DMS79 treated with DMSO at 0.1 percent for 48 hours (cell line): ENCODE results near the gene SGK1.

Experiments used
- DNase-seq: peaks from one replicate; lab custom pipeline; 2025; lab: John Stamatoyannopoulos, UW

Gene SGK1

DNA sequence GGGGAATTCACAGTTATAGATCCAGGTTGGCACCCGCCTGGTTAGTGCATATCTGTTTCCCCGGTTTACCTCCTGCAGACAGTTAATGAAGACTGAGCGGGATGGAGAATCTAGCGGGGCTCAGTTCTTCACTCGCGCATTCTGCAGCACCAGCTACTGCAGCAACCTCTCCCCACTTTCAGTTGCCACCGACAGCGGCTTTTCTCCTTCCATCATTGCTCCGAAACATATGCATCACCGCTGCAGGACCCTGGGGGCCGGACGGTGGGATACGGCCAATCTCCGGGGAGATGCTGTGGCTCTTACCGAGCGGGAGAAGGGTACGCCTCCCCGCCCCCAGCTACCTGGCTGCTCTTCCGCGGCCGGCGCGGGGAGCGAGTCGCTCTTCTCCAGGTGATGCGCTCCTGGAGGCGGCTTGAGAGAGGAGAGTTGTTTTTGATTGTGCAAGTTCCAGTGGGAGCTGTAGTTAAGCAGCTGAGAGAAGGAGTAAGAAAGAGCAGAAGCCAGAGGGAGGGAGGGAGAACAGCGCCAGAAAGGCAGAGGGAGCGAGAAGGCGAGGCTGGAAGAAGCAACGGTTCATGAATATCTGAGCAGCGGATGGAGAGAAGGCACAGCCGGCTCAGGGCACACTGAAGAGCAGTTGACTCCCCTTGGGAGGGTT, at the start of gene SGK1:
Gene SGK1 (minus strand): TSS at position 642 of the 661 bp plus-strand sequence. CDS start 652 bp downstream, outside the sequence.
- DNase-seq: peak; percentile 77

DNA sequence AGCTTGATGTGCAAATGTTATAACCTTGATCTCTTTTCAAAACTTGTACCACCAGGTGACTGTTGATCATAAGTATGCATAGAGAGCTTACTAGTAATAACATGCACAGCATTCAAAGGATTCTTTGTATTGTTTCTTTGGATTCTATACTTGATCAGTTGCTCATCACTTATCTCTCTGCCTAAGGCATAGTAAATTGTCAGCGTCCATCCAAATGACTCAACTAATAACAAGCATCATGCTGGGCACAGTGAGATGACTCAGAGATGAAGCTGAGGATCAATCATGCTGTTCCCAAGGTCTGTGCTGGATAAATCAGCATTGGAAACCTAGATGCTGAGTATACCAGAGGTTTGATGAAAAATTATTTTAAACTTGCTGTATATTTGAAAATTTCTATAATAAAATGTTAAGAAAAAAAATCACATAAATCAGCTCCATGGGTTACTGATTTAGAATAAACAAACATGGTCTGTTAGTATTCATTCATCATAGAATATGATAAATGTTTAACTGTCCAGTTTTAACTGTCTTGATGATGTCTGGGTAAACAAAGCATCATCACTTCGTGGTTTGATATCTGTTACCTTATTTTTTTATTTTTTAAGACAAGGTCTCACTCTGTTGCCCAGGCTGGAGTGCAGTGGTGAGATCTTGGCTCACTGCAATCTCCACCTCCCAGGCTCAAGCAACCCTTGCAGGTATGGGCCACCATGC, 45.6 kb upstream of the SGK1 start:
- DNase-seq: no peak

- no peak for DNase-seq
Observed at GRCh38 chr6:134361011-134361410, 43.1 kb upstream of the SGK1 start.

DNA sequence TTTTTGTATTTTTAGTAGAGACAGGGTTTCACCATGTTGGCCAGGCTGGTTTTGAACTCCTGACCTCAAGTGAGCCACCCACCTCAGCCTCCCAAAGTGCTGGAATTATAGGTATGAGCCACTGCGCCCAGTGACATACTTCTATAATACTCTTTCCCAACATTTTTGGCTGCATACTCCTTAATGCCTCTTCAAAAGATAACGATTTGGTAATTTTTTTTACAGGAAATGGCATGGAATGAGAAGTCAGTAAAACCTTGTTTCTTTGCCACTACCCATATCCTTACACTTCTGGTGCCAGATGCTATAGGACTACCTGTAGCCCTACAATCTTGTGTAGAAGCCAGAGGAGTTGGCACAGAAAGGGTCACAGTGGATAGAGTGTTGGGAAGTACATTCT, 41.4 kb upstream of the SGK1 start:
- no peak for DNase-seq

DNA sequence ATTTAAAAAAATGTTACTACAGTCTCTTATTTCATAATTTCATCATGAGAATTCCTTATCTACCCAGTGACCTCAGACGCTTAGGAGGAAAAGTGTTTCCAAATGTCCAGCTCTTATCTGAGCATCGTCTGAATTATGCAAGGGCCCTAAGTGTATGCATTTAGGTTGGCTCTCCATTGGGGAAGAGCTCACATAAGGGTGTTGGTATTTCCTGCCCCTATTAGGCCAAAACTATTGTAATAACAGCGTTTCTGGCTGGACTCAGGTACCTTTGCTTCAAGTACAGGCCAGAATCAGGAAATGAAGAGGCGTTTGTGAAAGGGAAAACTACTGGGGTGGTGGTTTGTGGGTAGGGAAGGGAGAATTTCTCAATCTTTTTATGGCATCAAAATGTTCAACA, 40.4 kb upstream of the SGK1 start:
- no peak for DNase-seq

- DNase-seq: no peak
Observed at GRCh38 chr6:134357022-134357487, 39.1 kb upstream of the SGK1 start.

- no peak for DNase-seq
Observed at GRCh38 chr6:134356405-134356804, 38.5 kb upstream of the SGK1 start.

DNA sequence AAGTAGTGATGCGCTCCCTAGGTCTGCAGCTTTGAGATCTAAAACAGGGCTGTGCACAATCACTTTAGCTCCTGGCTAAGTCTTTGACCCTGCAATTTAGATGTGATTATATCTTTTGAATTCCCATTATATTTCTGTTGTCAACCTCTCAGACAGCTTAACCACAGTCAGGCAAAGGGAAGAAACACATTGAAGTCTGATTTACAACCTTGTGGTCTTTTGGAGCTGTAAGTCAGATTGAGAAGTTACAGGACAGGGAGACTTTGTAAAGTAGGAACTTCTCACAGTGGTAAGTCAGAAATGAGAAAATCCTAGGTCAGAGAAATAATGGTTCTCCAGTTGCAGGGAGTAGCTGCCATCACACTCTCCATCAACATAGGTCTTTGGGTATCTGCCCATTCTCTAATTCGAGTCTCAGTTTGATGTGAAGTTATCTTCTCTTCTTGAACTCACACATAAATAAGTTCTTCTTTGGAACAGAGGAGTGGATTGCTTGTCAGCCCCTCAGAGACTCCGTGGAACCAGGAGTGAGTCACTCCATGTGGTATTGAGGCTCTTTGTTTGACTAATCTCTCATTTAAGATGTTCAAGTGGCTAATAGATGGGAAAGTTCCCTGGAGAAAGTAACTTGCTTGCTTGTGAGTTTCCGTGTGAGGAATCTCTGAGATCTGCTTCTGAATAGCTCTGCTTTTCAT, 35.0 kb upstream of the SGK1 start:
- DNase-seq: no peak

GRCh38 chr6:134351615-134352474, 33.9 kb upstream of the SGK1 start:
- DNase-seq: no peak

DNA sequence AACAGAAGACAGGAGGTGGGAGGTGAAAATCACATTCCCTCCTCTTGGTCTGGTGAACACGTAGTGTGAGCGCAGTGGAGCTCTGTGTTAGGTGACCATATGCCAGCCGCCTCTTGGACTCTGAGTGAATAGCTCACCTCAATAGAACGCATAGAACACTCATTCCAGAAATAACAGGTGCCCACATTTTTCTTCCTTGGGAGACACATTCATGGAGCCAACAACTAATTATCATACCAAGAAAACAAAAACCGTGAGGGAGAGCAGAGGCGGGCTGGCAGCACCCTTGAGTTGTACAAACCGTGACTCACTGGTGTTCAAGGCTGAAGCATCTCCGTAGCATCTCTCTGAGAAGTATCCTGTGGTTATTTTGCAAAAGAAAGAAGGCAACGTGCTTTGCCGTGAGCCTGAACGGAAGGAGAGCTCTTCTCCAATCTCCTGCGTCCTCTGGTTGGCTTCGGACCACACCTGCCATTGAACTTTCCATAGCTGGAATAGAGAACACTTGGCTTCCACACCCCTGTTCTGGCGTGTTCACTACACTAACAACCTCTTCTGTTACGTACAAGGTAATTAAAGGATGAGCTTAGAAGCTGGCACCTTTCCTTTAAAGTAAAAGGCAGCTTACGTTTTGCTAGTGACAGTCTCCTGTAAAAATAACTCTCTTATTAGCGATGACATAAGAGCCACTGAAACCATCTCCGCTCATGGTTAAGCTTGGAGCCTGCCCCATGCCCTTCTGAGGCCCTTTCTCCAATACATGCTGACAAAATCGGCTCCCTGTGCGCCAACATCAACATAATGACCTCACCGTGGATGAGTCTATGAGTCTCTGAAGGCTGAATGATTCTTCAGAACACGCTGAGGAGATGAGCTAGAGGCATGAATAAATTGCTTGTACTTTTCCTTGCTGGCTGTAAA, 30.2 kb upstream of the SGK1 start:
- DNase-seq: peak; percentile 68

GRCh38 chr6:134346932-134347545, 29.1 kb upstream of the SGK1 start:
- DNase-seq: no peak

GRCh38 chr6:134345789-134346188, 27.9 kb upstream of the SGK1 start:
- no peak for DNase-seq

GRCh38 chr6:134343066-134343465, 25.2 kb upstream of the SGK1 start:
- DNase-seq: no peak

GRCh38 chr6:134341999-134342567, 24.2 kb upstream of the SGK1 start:
- no peak for DNase-seq

DNA sequence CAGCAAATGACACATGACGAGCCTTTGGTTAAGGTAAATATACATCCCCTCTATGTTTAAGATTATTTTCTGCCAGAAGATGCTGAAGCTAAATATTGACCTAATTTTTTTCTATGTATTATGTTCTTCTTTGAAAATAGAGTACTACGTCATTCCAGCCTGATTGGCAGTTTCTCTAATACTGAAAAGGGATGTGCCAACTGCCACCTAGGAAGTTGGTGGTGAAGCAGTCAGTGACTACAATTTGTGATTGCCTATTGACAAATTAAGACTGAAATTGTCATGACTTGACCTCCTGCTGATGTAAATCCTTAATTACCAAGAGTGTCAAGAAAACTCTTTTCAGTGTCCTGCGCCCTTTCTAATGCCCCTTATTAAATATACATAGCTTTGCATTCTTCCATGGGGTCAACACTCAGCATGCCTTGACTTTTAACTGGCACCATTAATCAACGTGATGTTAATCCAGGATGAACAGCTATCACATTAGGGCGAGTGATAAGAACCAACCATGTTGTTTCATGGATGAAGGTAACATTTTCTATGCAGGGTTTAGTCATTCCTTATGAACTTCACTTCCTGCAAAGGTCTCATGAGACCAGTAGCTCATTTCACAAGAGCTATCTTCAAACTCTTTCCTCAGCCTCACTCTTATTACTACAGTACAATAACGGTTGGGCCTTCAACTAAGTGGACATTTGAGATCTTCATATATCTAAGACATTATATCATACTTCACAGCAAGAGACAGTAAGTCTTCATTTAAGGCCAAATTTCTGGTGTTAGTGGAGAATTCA, 22.5 kb upstream of the SGK1 start:
- no peak for DNase-seq

- no peak for DNase-seq
Observed at GRCh38 chr6:134339216-134339615, 21.3 kb upstream of the SGK1 start.

GRCh38 chr6:134331256-134331655, 13.3 kb upstream of the SGK1 start:
- DNase-seq: no peak

GRCh38 chr6:134330555-134330954, 12.6 kb upstream of the SGK1 start:
- DNase-seq: no peak

- no peak for DNase-seq
Observed at GRCh38 chr6:134328792-134329191, 10.9 kb upstream of the SGK1 start.
